Activated CD4-positive, alpha-beta T cell treated with anti-CD3 and anti-CD28 coated beads, Interleukin-2, amount 10 ng/mL, durations not matched to agents 7 days and 5 days (primary cell): ENCODE results near the gene RET. TPM values are rescaled to one million over a fixed set of nuclear protein-coding genes. Genes with fewer than 3 reads are reported as not detected.

Experiments used
- CTCF ChIA-PET: fragments of 350-600 bp; sonication (Branson Sonifier 250); formaldehyde crosslinking; loops from one replicate; lab custom pipeline; 2021; ENCODE audit warnings: antibody characterized with exemption; lab: Charles Lee
- POLR2A ChIA-PET: fragments of 350-600 bp; sonication (Branson Sonifier 250); formaldehyde crosslinking; loops from one replicate; lab custom pipeline; 2021; ENCODE audit warnings: antibody characterized with exemption; lab: Charles Lee
- DNase-seq: peaks from one replicate; pipeline ENCODE4 v3.0.0-alpha.2; 2020
- H3K27ac Mint-ChIP-seq: one replicate; pipeline ENCODE4 v1.8.0; 2021; ENCODE audit warnings: mild to moderate bottlenecking, moderate library complexity, mixed read lengths
- H3K27me3 Mint-ChIP-seq: one replicate; pipeline ENCODE4 v1.8.0; 2021; ENCODE audit warnings: mixed read lengths
- H3K36me3 Mint-ChIP-seq: one replicate; pipeline ENCODE4 v1.8.0; 2021; ENCODE audit warnings: low read depth, mixed read lengths
- H3K4me1 Mint-ChIP-seq: one replicate; pipeline ENCODE4 v1.8.0; 2021; ENCODE audit warnings: mixed read lengths
- H3K4me3 Mint-ChIP-seq: one replicate; pipeline ENCODE4 v1.8.0; 2021; ENCODE audit warnings: mild to moderate bottlenecking, moderate library complexity, mixed read lengths
- H3K9me3 Mint-ChIP-seq: one replicate; pipeline ENCODE4 v1.8.0; 2021; ENCODE audit warnings: mixed read lengths
- total RNA-seq, 2 experiments: library from RNA; stranded (reverse); gene quantifications; one replicate each; pipeline ENCODE4 v1.2.3, GENCODE V29; 2021

RET gene
- total RNA-seq, 2 experiments from 2014 or later = 0.10 TPM

- Mint-ChIP-seq H3K27me3 (no peaks in the 10 kb centered on the region), H3K4me3 (no peak overlapping the region), H3K36me3 (peaks cover 38% of the 10 kb centered on the region), H3K9me3 (peaks cover 17% of the 10 kb centered on the region), H3K27ac (no peak overlapping the region), H3K4me1 (peaks cover 45% of the 10 kb centered on the region)
- POLR2A ChIA-PET = no interaction called here
- CTCF ChIA-PET = interaction anchor here (0.6 to 1.6 kb wide), 4 partner anchors 11 to 21 kb away, joined by 3 to 4 read pairs (median 3); no protein-coding TSS in a partner anchor
- DNase-seq = no peak
These were observed 74.5 kb downstream of the RET start for GRCh38 chr10:43151371-43151770.

- CTCF ChIA-PET = interaction anchor here (1.1 to 1.3 kb wide), 3 partner anchors 14 to 33 kb away, joined by 4 to 5 read pairs (median 4); no protein-coding TSS in a partner anchor
- POLR2A ChIA-PET = no interaction called here
- peaks cover 4% of the 10 kb centered on the region for H3K9me3 Mint-ChIP-seq
- peaks cover 30% of the 10 kb centered on the region for H3K36me3 Mint-ChIP-seq
- H3K27me3 Mint-ChIP-seq = no peaks in the 10 kb centered on the region
- H3K4me3 Mint-ChIP-seq = no peak overlapping the region
- H3K4me1 Mint-ChIP-seq = peaks cover 46% of the 10 kb centered on the region
- H3K27ac Mint-ChIP-seq = no peak overlapping the region
- DNase-seq = no peak
These were observed 77.0 kb downstream of the RET start for GRCh38 chr10:43153901-43154300.

- H3K27ac Mint-ChIP-seq = no peak overlapping the region
- H3K4me3 Mint-ChIP-seq = no peak overlapping the region
- ChIA-PET CTCF (interaction anchor here (0.7 kb wide), 1 partner anchor 238 kb away, joined by 3 read pairs; no protein-coding TSS in a partner anchor), POLR2A (no interaction called here)
- H3K27me3 Mint-ChIP-seq = no peaks in the 10 kb centered on the region
- no peak for DNase-seq
- peaks cover 30% of the 10 kb centered on the region for H3K36me3 Mint-ChIP-seq
- peaks cover 2% of the 10 kb centered on the region for H3K9me3 Mint-ChIP-seq
- H3K4me1 Mint-ChIP-seq = peaks cover 48% of the 10 kb centered on the region
These were observed 78.4 kb downstream of the RET start for GRCh38 chr10:43155221-43155620.

GRCh38 chr10:43155741-43156140 lies 78.9 kb downstream of the RET start:
- Mint-ChIP-seq H3K4me1 (peaks cover 46% of the 10 kb centered on the region), H3K9me3 (no peaks in the 10 kb centered on the region), H3K4me3 (no peak overlapping the region), H3K27me3 (no peaks in the 10 kb centered on the region), H3K27ac (no peak overlapping the region), H3K36me3 (peaks cover 26% of the 10 kb centered on the region)
- CTCF ChIA-PET = no interaction called here
- POLR2A ChIA-PET = no interaction called here
- no peak for DNase-seq

GRCh38 chr10:43156590-43157341 lies 79.9 kb downstream of the RET start:
- peaks cover 34% of the 10 kb centered on the region for H3K36me3 Mint-ChIP-seq
- no peak overlapping the region for H3K27ac Mint-ChIP-seq
- no peak for DNase-seq
- no peaks in the 10 kb centered on the region for H3K9me3 Mint-ChIP-seq
- peaks cover 47% of the 10 kb centered on the region for H3K4me1 Mint-ChIP-seq
- ChIA-PET CTCF (no interaction called here), POLR2A (no interaction called here)
- no peak overlapping the region for H3K4me3 Mint-ChIP-seq
- no peaks in the 10 kb centered on the region for H3K27me3 Mint-ChIP-seq

- peaks cover 46% of the 10 kb centered on the region for H3K36me3 Mint-ChIP-seq
- H3K27ac Mint-ChIP-seq = no peak overlapping the region
- no peak for DNase-seq
- no peaks in the 10 kb centered on the region for H3K27me3 Mint-ChIP-seq
- H3K9me3 Mint-ChIP-seq = no peaks in the 10 kb centered on the region
- ChIA-PET POLR2A (no interaction called here), CTCF (no interaction called here)
- H3K4me1 Mint-ChIP-seq = peaks cover 52% of the 10 kb centered on the region
- H3K4me3 Mint-ChIP-seq = no peak overlapping the region
These were observed 81.8 kb downstream of the RET start for GRCh38 chr10:43158636-43159035.

- no peaks in the 10 kb centered on the region for H3K27me3 Mint-ChIP-seq
- H3K27ac Mint-ChIP-seq = no peak overlapping the region
- no peaks in the 10 kb centered on the region for H3K9me3 Mint-ChIP-seq
- no peak overlapping the region for H3K4me3 Mint-ChIP-seq
- CTCF ChIA-PET = interaction anchor here (0.7 kb wide), 1 partner anchor 44 kb away, joined by 3 read pairs; no protein-coding TSS in a partner anchor
- peaks cover 53% of the 10 kb centered on the region for H3K36me3 Mint-ChIP-seq
- H3K4me1 Mint-ChIP-seq = peaks cover 48% of the 10 kb centered on the region
- DNase-seq = no peak
- POLR2A ChIA-PET = no interaction called here
These were observed 83.4 kb downstream of the RET start for GRCh38 chr10:43160046-43160920.

GRCh38 chr10:43160921-43161255 lies 84.0 kb downstream of the RET start:
- Mint-ChIP-seq H3K4me1 (peaks cover 47% of the 10 kb centered on the region), H3K36me3 (peaks cover 51% of the 10 kb centered on the region), H3K4me3 (no peak overlapping the region), H3K27me3 (no peaks in the 10 kb centered on the region), H3K9me3 (no peaks in the 10 kb centered on the region), H3K27ac (no peak overlapping the region)
- ChIA-PET POLR2A (no interaction called here), CTCF (no interaction called here)
- DNase-seq = no peak

GRCh38 chr10:43162604-43163003 lies 85.7 kb downstream of the RET start:
- H3K4me3 Mint-ChIP-seq = no peak overlapping the region
- H3K27me3 Mint-ChIP-seq = no peaks in the 10 kb centered on the region
- H3K36me3 Mint-ChIP-seq = peaks cover 50% of the 10 kb centered on the region
- no peaks in the 10 kb centered on the region for H3K9me3 Mint-ChIP-seq
- DNase-seq = no peak
- H3K27ac Mint-ChIP-seq = no peak overlapping the region
- CTCF ChIA-PET = interaction anchor here (1.5 kb wide), 1 partner anchor 58 kb away, joined by 3 read pairs; no protein-coding TSS in a partner anchor
- POLR2A ChIA-PET = no interaction called here
- peaks cover 42% of the 10 kb centered on the region for H3K4me1 Mint-ChIP-seq

- CTCF ChIA-PET = no interaction called here
- Mint-ChIP-seq H3K4me1 (peaks cover 27% of the 10 kb centered on the region), H3K27me3 (no peaks in the 10 kb centered on the region), H3K4me3 (no peak overlapping the region), H3K27ac (no peak overlapping the region), H3K9me3 (no peaks in the 10 kb centered on the region), H3K36me3 (peaks cover 61% of the 10 kb centered on the region)
- POLR2A ChIA-PET = no interaction called here
- DNase-seq = no peak
These were observed 89.5 kb downstream of the RET start for GRCh38 chr10:43166207-43166879.

- Mint-ChIP-seq H3K9me3 (no peaks in the 10 kb centered on the region), H3K36me3 (peaks cover 61% of the 10 kb centered on the region), H3K4me3 (no peak overlapping the region), H3K27ac (no peak overlapping the region), H3K4me1 (peaks cover 28% of the 10 kb centered on the region), H3K27me3 (no peaks in the 10 kb centered on the region)
- no peak for DNase-seq
- ChIA-PET CTCF (interaction anchor here (1.0 to 1.5 kb wide), 2 partner anchors 15 to 384 kb away, joined by 3 read pairs; partner anchors contain the start of gene BMS1), POLR2A (no interaction called here)
These were observed 90.1 kb downstream of the RET start for GRCh38 chr10:43166880-43167497.

- no peak overlapping the region for H3K27ac Mint-ChIP-seq
- POLR2A ChIA-PET = no interaction called here
- no peaks in the 10 kb centered on the region for H3K27me3 Mint-ChIP-seq
- H3K9me3 Mint-ChIP-seq = no peaks in the 10 kb centered on the region
- peaks cover 31% of the 10 kb centered on the region for H3K4me1 Mint-ChIP-seq
- no peak overlapping the region for H3K4me3 Mint-ChIP-seq
- peaks cover 65% of the 10 kb centered on the region for H3K36me3 Mint-ChIP-seq
- DNase-seq = no peak
- CTCF ChIA-PET = interaction anchor here (1.0 to 1.5 kb wide), 2 partner anchors 15 to 385 kb away, joined by 3 read pairs; partner anchors contain the start of gene BMS1
These were observed 90.6 kb downstream of the RET start for GRCh38 chr10:43167498-43167889.
